OCI-LY3 (cell line): ENCODE measurements around the gene FKBP5.

ENCODE experiments used
- EZH2phosphoT487 ChIP-seq: fragments of 200-600 bp; shearing (Covaris generic); IDR thresholded peaks from 2 replicates; pipeline ENCODE4 v1.6.1; 2018; ENCODE audit warnings: antibody characterized with exemption, mixed run types, low read depth
- TF ChIP-seq, protein P1 (sequence below): fragments of 200-600, 300-600 bp; sonication (generic); IDR thresholded peaks from 2 replicates; pipeline ENCODE4 v1.5.1; 2014; ENCODE audit warnings: antibody characterized with exemption, low read length, low read depth

DNA sequence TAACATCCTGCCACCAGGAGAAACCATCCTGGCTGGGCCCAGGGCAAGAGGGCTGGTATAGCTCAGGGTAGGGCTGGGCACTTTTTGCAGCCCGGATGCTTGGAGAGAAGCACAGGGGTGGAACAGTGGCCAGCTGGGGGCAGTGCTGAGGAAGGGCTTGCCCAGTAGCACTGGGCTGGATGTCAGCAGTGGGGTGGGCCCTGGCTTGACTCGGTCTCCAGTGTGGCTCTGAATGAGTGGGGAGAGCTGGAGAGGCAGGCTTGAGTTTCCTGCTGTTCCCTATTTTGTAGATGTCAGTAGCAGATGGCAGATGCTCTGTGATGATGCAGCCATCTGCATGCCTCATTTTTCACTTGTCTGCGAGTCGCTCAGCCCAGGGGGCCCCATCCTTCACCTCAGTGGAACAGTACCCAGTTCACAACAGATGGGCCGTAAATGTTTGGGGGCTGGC is 119.7 kb downstream of the FKBP5 start:
- TF ChIP-seq, protein P1, sequence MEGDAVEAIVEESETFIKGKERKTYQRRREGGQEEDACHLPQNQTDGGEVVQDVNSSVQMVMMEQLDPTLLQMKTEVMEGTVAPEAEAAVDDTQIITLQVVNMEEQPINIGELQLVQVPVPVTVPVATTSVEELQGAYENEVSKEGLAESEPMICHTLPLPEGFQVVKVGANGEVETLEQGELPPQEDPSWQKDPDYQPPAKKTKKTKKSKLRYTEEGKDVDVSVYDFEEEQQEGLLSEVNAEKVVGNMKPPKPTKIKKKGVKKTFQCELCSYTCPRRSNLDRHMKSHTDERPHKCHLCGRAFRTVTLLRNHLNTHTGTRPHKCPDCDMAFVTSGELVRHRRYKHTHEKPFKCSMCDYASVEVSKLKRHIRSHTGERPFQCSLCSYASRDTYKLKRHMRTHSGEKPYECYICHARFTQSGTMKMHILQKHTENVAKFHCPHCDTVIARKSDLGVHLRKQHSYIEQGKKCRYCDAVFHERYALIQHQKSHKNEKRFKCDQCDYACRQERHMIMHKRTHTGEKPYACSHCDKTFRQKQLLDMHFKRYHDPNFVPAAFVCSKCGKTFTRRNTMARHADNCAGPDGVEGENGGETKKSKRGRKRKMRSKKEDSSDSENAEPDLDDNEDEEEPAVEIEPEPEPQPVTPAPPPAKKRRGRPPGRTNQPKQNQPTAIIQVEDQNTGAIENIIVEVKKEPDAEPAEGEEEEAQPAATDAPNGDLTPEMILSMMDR: peak; percentile 38
- no peak for TF ChIP-seq EZH2phosphoT487
